ENCODE data around the gene SLC28A3. TPM values are rescaled to one million over a fixed set of nuclear protein-coding genes. Genes with fewer than 3 reads are reported as not detected.

Gene SLC28A3
- total and polyA plus RNA-seq, 2 of the 8 experiments (the other 6 are each of a cell fraction or from before 2014, with no cell fraction given) = 0.02 TPM; not detected in 1

- TF ChIP-seq KDM4A (IDR thresholded peaks at IDR 0.05; ENCODE audit: low read depth, low read length, severe bottlenecking) = no peak
- TF ChIP-seq TAF7 (optimal IDR thresholded peaks at IDR 0.05; ENCODE audit: borderline replicate concordance, low read depth, low read length) = no peak
- no peak for TF ChIP-seq ATF3 (IDR thresholded peaks at IDR 0.05; ENCODE audit: insufficient read depth, low read depth, low read length)
- TF ChIP-seq CBX8 (IDR thresholded peaks at IDR 0.05; ENCODE audit: borderline replicate concordance, low read depth, low read length) = no peak
- TF ChIP-seq POLR2A (IDR thresholded peaks at IDR 0.05; ENCODE audit: control extremely low read depth in 1 of 2, low read depth in 2 of 2, low read length in 2 of 2) = no peak
Measured at GRCh38 chr9:84319632-84320031, 20.9 kb downstream of the SLC28A3 start (continued).
